GM21526 (cell line): ENCODE results near the gene UBE2Q1.
A peak's percentile ranks its signal among the peaks of the same experiment; 100 is the strongest.

Experiments used
- ATAC-seq: cut with Tn5 transposase; IDR thresholded peaks from one replicate; pipeline ENCODE4 v1.9.1; 2021; ENCODE audit warnings: moderate library complexity; ENCODE audit not compliant: unreplicated experiment, low FRiP score

Gene UBE2Q1

GRCh38 chr1:154578058-154578418, 19.6 kb upstream of the UBE2Q1 start:
- ATAC-seq: no peak

- ATAC-seq: no peak
These were observed 19.0 kb upstream of the UBE2Q1 start for GRCh38 chr1:154577346-154578057.

GRCh38 chr1:154575951-154576566, 17.6 kb upstream of the UBE2Q1 start:
- ATAC-seq: no peak

GRCh38 chr1:154575147-154575927, 16.9 kb upstream of the UBE2Q1 start:
- no peak for ATAC-seq

GRCh38 chr1:154574716-154575115, 16.3 kb upstream of the UBE2Q1 start:
- no peak for ATAC-seq

- ATAC-seq: no peak
These were observed 14.7 kb upstream of the UBE2Q1 start for GRCh38 chr1:154573168-154573510.

GRCh38 chr1:154572468-154573167, 14.2 kb upstream of the UBE2Q1 start:
- no peak for ATAC-seq

- no peak for ATAC-seq
These were observed 13.5 kb upstream of the UBE2Q1 start for GRCh38 chr1:154571964-154572288.

- ATAC-seq: no peak
These were observed 12.9 kb upstream of the UBE2Q1 start for GRCh38 chr1:154571244-154571963.

GRCh38 chr1:154568157-154568815, 9.8 kb upstream of the UBE2Q1 start:
- no peak for ATAC-seq

GRCh38 chr1:154567386-154568156, 9.1 kb upstream of the UBE2Q1 start, which contains the start of gene CHRNB2:
CHRNB2 (plus strand) TSS chr1:154567778; CDS start chr1:154568045, 267 bp downstream.
- ATAC-seq: no peak

GRCh38 chr1:154565876-154566275, 7.4 kb upstream of the UBE2Q1 start:
- no peak for ATAC-seq

GRCh38 chr1:154559466-154560044, 1.1 kb upstream of the UBE2Q1 start:
- ATAC-seq: peak; percentile 43

- ATAC-seq: peak; percentile 79
These were observed 431 bp upstream of the UBE2Q1 start for GRCh38 chr1:154558720-154559465.

GRCh38 chr1:154557248-154557938, 1.1 kb downstream of the UBE2Q1 start:
- ATAC-seq: no peak

GRCh38 chr1:154556422-154556821, 2.0 kb downstream of the UBE2Q1 start:
- no peak for ATAC-seq
